HG02759 (cell line): Measurements from ENCODE around the gene ILDR1.

ENCODE experiments used
- ATAC-seq: cut with Tn5 transposase; IDR thresholded peaks from one replicate; pipeline ENCODE4 v1.9.1; 2021; ENCODE audit warnings: mild to moderate bottlenecking, moderate library complexity; ENCODE audit not compliant: unreplicated experiment

The ILDR1 gene

GRCh38 chr3:122021037-122021436 is 1.0 kb downstream of the ILDR1 start:
- ATAC-seq = no peak

- no peak for ATAC-seq
Observed at GRCh38 chr3:122019493-122019892, 2.6 kb downstream of the ILDR1 start.

- peak; percentile 89 for ATAC-seq
Observed at GRCh38 chr3:122014741-122015140, 7.3 kb downstream of the ILDR1 start.

- ATAC-seq = no peak
Observed at GRCh38 chr3:122013448-122013925, 8.6 kb downstream of the ILDR1 start.

GRCh38 chr3:122012821-122013220 is 9.2 kb downstream of the ILDR1 start:
- peak; percentile 34 for ATAC-seq

- ATAC-seq = no peak
Observed at GRCh38 chr3:122011396-122011795, 10.7 kb downstream of the ILDR1 start.

- ATAC-seq = no peak
Observed at GRCh38 chr3:122010506-122010905, 11.5 kb downstream of the ILDR1 start.

GRCh38 chr3:122008166-122008565 is 13.9 kb downstream of the ILDR1 start:
- ATAC-seq = no peak

GRCh38 chr3:122006267-122006666 is 15.8 kb downstream of the ILDR1 start:
- ATAC-seq = no peak

- ATAC-seq = peak; percentile 52
Observed at GRCh38 chr3:122004991-122005565, 17.0 kb downstream of the ILDR1 start.

- no peak for ATAC-seq
Observed at GRCh38 chr3:122004107-122004506, 17.9 kb downstream of the ILDR1 start.

- no peak for ATAC-seq
Observed at GRCh38 chr3:122003606-122004005, 18.4 kb downstream of the ILDR1 start.

- ATAC-seq = no peak
Observed at GRCh38 chr3:122003112-122003511, 18.9 kb downstream of the ILDR1 start.

- no peak for ATAC-seq
Observed at GRCh38 chr3:122002611-122003010, 19.4 kb downstream of the ILDR1 start.

- no peak for ATAC-seq
Observed at GRCh38 chr3:122001892-122002291, 20.2 kb downstream of the ILDR1 start.

GRCh38 chr3:122000936-122001605 is 21.0 kb downstream of the ILDR1 start:
- ATAC-seq = no peak

- ATAC-seq = no peak
Observed at GRCh38 chr3:121999931-122000330, 22.1 kb downstream of the ILDR1 start.

- peak; percentile 23 for ATAC-seq
Observed at GRCh38 chr3:121998611-121999473, 23.2 kb downstream of the ILDR1 start.

GRCh38 chr3:121998030-121998580 is 23.9 kb downstream of the ILDR1 start:
- peak; percentile 36 for ATAC-seq

- peak; percentile 16 for ATAC-seq
Observed at GRCh38 chr3:121997372-121997771, 24.7 kb downstream of the ILDR1 start.

- ATAC-seq = no peak
Observed at GRCh38 chr3:121996441-121996840, 25.6 kb downstream of the ILDR1 start.
